Caco-2 (cell line): ENCODE results near the gene TOMM40. TPM values are rescaled to one million over a fixed set of nuclear protein-coding genes. Genes with fewer than 3 reads are reported as not detected.

Experiments used
- BruUV-seq: library from RNA; stranded (reverse); fragments of 400-500 nt; replicated peaks from 2 replicates; lab custom pipeline; 2021; lab: Mats Ljungman, UMichigan
- CTCF ChIA-PET: fragments of 300-600 bp; sonication (Branson Sonifier 250); formaldehyde crosslinking; loops from one replicate; lab custom pipeline; 2022; ENCODE audit warnings: antibody characterized with exemption; lab: Charles Lee
- POLR2A ChIA-PET: fragments of 300-600 bp; sonication (Branson Sonifier 250); formaldehyde crosslinking; loops from one replicate; lab custom pipeline; 2022; ENCODE audit warnings: antibody characterized with exemption; lab: Charles Lee
- DNase-seq, 2 experiments: peaks; one replicate each; pipeline versions ENCODE4 v3.0.0 to v3.0.0-alpha.2; 2020 to 2022
- H3K27me3 ChIP-seq: replicated peaks from 2 replicates; pipeline ENCODE4 v1.6.0; 2011; ENCODE audit warnings: low read length; ENCODE audit not compliant: control insufficient read depth, insufficient read depth
- H3K36me3 ChIP-seq: 2 replicates; pipeline ENCODE4 v1.5.1; 2011; ENCODE audit warnings: low read length; ENCODE audit not compliant: control insufficient read depth, insufficient read depth
- H3K4me1 ChIP-seq: fragments of 250-450 bp; sonication (Bioruptor Pico); 2 replicates; pipeline ENCODE4 v1.5.1; 2020; ENCODE audit warnings: mild to moderate bottlenecking
- H3K4me3 ChIP-seq: 2 replicates; pipeline ENCODE4 v1.5.1; 2011; ENCODE audit warnings: low read depth, mild to moderate bottlenecking, control low read depth, low read length
- H3K9me3 ChIP-seq: fragments of 250-450 bp; sonication (Bioruptor Pico); 2 replicates; pipeline ENCODE4 v1.5.1; 2020; ENCODE audit warnings: mild to moderate bottlenecking, moderate library complexity
- H3K27ac Mint-ChIP-seq: one replicate; pipeline ENCODE4 v1.8.0; 2022; ENCODE audit warnings: mixed read lengths; ENCODE audit not compliant: unreplicated experiment
- H3K27me3 Mint-ChIP-seq: one replicate; pipeline ENCODE4 v1.8.0; 2022; ENCODE audit warnings: mixed read lengths; ENCODE audit not compliant: insufficient read depth, unreplicated experiment
- H3K36me3 Mint-ChIP-seq: one replicate; pipeline ENCODE4 v1.8.0; 2022; ENCODE audit warnings: mild to moderate bottlenecking, mixed read lengths; ENCODE audit not compliant: insufficient read depth, unreplicated experiment
- H3K4me1 Mint-ChIP-seq: one replicate; pipeline ENCODE4 v1.8.0; 2022; ENCODE audit warnings: low read depth, mixed read lengths; ENCODE audit not compliant: unreplicated experiment
- H3K4me3 Mint-ChIP-seq: one replicate; pipeline ENCODE4 v1.8.0; 2022; ENCODE audit warnings: mild to moderate bottlenecking, moderate library complexity, mixed read lengths; ENCODE audit not compliant: unreplicated experiment
- H3K9me3 Mint-ChIP-seq: one replicate; pipeline ENCODE4 v1.8.0; 2022; ENCODE audit warnings: mixed read lengths; ENCODE audit not compliant: unreplicated experiment
- CTCF ChIP-seq, 2 experiments: fragments of 200-600 bp in 1 of 2; IDR thresholded peaks; 1 replicate in 1 of 2; 2 replicates in 1 of 2; pipeline versions ENCODE4 v1.5.1 to v1.8.0; 2011 to 2022; ENCODE audit warnings: antibody characterized with exemption in 1 of 2, control low read depth in 1 of 2, inconsistent platforms in 1 of 2, low read depth in 1 of 2, low read length in 1 of 2, mild to moderate bottlenecking in 1 of 2, moderate library complexity in 1 of 2; ENCODE audit not compliant: insufficient read depth in 1 of 2, severe bottlenecking in 1 of 2, unreplicated experiment in 1 of 2
- intact Hi-C: fragments of 100-400 bp; cut with micrococcal nuclease; formaldehyde crosslinking; loops from one replicate; pipeline ENCODE4 v1.10.0; 2022; ENCODE audit not compliant: unreplicated experiment
- total RNA-seq: library from RNA; stranded (reverse); gene quantifications from 2 replicates; pipeline ENCODE4 v1.2.3, GENCODE V29; 2022

TOMM40 gene
- total RNA-seq, 1 experiment from 2014 or later: 205 TPM

- ChIA-PET POLR2A (no interaction called here), CTCF (interaction anchor here (0.5 kb wide), 1 partner anchor 34 kb away, joined by 4 read pairs; no protein-coding TSS in a partner anchor)
- H3K36me3 Mint-ChIP-seq: peaks cover 16% of the 10 kb centered on the region
- no peak overlapping the region for H3K27ac Mint-ChIP-seq
- no TSS peak for BruUV-seq
- Histone ChIP-seq H3K4me1 (peaks cover 5% of the 10 kb centered on the region; the same call in 1 of the 2 replicates), H3K4me3 (no peak overlapping the region), H3K9me3 (no peaks in the 10 kb centered on the region), H3K27me3 (no peaks in the 10 kb centered on the region), H3K36me3 (no peaks in the 10 kb centered on the region; the same call in 1 of the 2 replicates)
- no peaks in the 10 kb centered on the region for H3K4me1 Mint-ChIP-seq
- H3K9me3 Mint-ChIP-seq: no peaks in the 10 kb centered on the region
- no peak for TF ChIP-seq CTCF (IDR thresholded peaks at IDR 0.05; ENCODE audit: insufficient read depth in 1 of 2, low read depth in 1 of 2, low read length in 1 of 2, severe bottlenecking in 1 of 2, unreplicated experiment in 1 of 2)
- no peak overlapping the region for H3K4me3 Mint-ChIP-seq
- intact Hi-C loops: no loop called here
- no peaks in the 10 kb centered on the region for H3K27me3 Mint-ChIP-seq
- no peak for DNase-seq
Measured at GRCh38 chr19:44949550-44949949, 58.5 kb downstream of the TOMM40 start.

- H3K9me3 Mint-ChIP-seq: no peaks in the 10 kb centered on the region
Measured at GRCh38 chr19:44951179-44952159, 60.4 kb downstream of the TOMM40 start.

More at GRCh38 chr19:44951179-44952159, 60.4 kb downstream of the TOMM40 start:
- Histone ChIP-seq H3K9me3 (no peaks in the 10 kb centered on the region), H3K27me3 (no peaks in the 10 kb centered on the region), H3K36me3 (no peaks in the 10 kb centered on the region; the same call in 1 of the 2 replicates), H3K4me1 (peaks cover 10% of the 10 kb centered on the region), H3K4me3 (no peak overlapping the region)
- peak; percentile 75 to 84 for DNase-seq
- ChIA-PET POLR2A (no interaction called here), CTCF (interaction anchor here (0.6 to 1.6 kb wide), 7 partner anchors 37 to 1485 kb away, joined by 3 to 6 read pairs (median 5); partner anchors contain the start of genes APOC1, APOE and NECTIN2)
- BruUV-seq: no TSS peak
- Mint-ChIP-seq H3K36me3 (peaks cover 22% of the 10 kb centered on the region), H3K4me3 (no peak overlapping the region), H3K27ac (peak overlapping the region; percentile 53), H3K4me1 (peaks cover 9% of the 10 kb centered on the region), H3K27me3 (no peaks in the 10 kb centered on the region)
- intact Hi-C loops: loop anchor here (1.0 to 5.0 kb wide), 3 partner anchors 16 to 104 kb away; partner anchors contain the start of gene NECTIN2
- TF ChIP-seq CTCF (IDR thresholded peaks at IDR 0.05; ENCODE audit: insufficient read depth in 1 of 2, low read depth in 1 of 2, low read length in 1 of 2, severe bottlenecking in 1 of 2, unreplicated experiment in 1 of 2): peak; percentile 84 to 94

Other genes starting within 250 kb of the TOMM40 start
- 86.5 and 93.8 TPM in 2 replicates for gene PVR, start 247.3 kb upstream of the TOMM40 start, total RNA-seq
- gene CEACAM19, start 219.8 kb upstream of the TOMM40 start, total RNA-seq: 2.9 and 3.3 TPM in 2 replicates
- gene CEACAM16, start 192.1 kb upstream of the TOMM40 start, total RNA-seq: not detected in 2 replicates
- gene BCL3, start 142.5 kb upstream of the TOMM40 start, total RNA-seq: 15.5 and 21.3 TPM in 2 replicates
- 42.3 and 43.6 TPM in 2 replicates for gene CBLC, start 113.4 kb upstream of the TOMM40 start, total RNA-seq
- 230 and 244 TPM in 2 replicates for gene BCAM, start 82.2 kb upstream of the TOMM40 start, total RNA-seq
- gene NECTIN2, start 45.0 kb upstream of the TOMM40 start, total RNA-seq: 257 and 258 TPM in 2 replicates
- gene APOE, start 14.5 kb downstream of the TOMM40 start, total RNA-seq: 1,346 and 1,404 TPM in 2 replicates
- 246 and 250 TPM in 2 replicates for gene APOC1, start 23.4 kb downstream of the TOMM40 start, total RNA-seq
- gene APOC4, start 51.0 kb downstream of the TOMM40 start, total RNA-seq: not detected in 2 replicates
- gene APOC2, start 54.8 kb downstream of the TOMM40 start, total RNA-seq: not detected in 2 replicates
- 144 and 159 TPM in 2 replicates for gene CLPTM1, start 64.1 kb downstream of the TOMM40 start, total RNA-seq
- gene RELB, start 110.2 kb downstream of the TOMM40 start, total RNA-seq: 6.3 and 10.2 TPM in 2 replicates
- gene CLASRP, start 147.8 kb downstream of the TOMM40 start, total RNA-seq: 104 and 111 TPM in 2 replicates
- gene ZNF296, start 185.2 kb downstream of the TOMM40 start, total RNA-seq: 8.4 and 9.4 TPM in 2 replicates
- 45.8 and 49.3 TPM in 2 replicates for gene GEMIN7, start 188.0 kb downstream of the TOMM40 start, total RNA-seq
- gene PPP1R37, start 201.9 kb downstream of the TOMM40 start, total RNA-seq: 42.1 and 47.7 TPM in 2 replicates